Dermis microvascular lymphatic vessel endothelial cell (primary cell): Measurements from ENCODE around the gene AJAP1. TPM values are rescaled to one million over a fixed set of nuclear protein-coding genes. Genes with fewer than 3 reads are reported as not detected.

Experiments
- DNase-seq, 2 donors: peaks; one replicate each; pipeline versions ENCODE4 v3.0.0 to v3.0.0-alpha.2; 2010; ENCODE audit warnings: low read depth in 2 of 2
- total RNA-seq: library from RNA; depleted of rRNA; stranded (reverse); fragments of >200 nt; gene quantifications from 2 replicates; pipeline ENCODE4 v1.2.1, GENCODE V29; 2014

Gene AJAP1
- total RNA-seq, 1 donor from 2014 or later: under 0.01 TPM

GRCh38 chr1:4681026-4681425, 26.6 kb downstream of the AJAP1 start:
- DNase-seq: no peak

GRCh38 chr1:4682607-4683220, 28.3 kb downstream of the AJAP1 start:
- DNase-seq: no peak

GRCh38 chr1:4684136-4684535, 29.7 kb downstream of the AJAP1 start:
- no peak for DNase-seq

- no peak for DNase-seq
These were observed 30.6 kb downstream of the AJAP1 start for GRCh38 chr1:4684864-4685522.

GRCh38 chr1:4685523-4685865, 31.1 kb downstream of the AJAP1 start:
- DNase-seq: no peak

- no peak for DNase-seq
These were observed 33.5 kb downstream of the AJAP1 start for GRCh38 chr1:4687943-4688342.

- no peak for DNase-seq
These were observed 35.0 kb downstream of the AJAP1 start for GRCh38 chr1:4689271-4689935.

- DNase-seq: no peak
These were observed 35.7 kb downstream of the AJAP1 start for GRCh38 chr1:4689941-4690635.

GRCh38 chr1:4690951-4691675, 36.7 kb downstream of the AJAP1 start:
- DNase-seq: no peak

GRCh38 chr1:4691766-4692405, 37.5 kb downstream of the AJAP1 start:
- no peak for DNase-seq

- DNase-seq: no peak
These were observed 38.0 kb downstream of the AJAP1 start for GRCh38 chr1:4692437-4692836.

- DNase-seq: no peak
These were observed 38.9 kb downstream of the AJAP1 start for GRCh38 chr1:4693331-4693730.

GRCh38 chr1:4693891-4694290, 39.5 kb downstream of the AJAP1 start:
- no peak for DNase-seq

GRCh38 chr1:4694492-4694891, 40.1 kb downstream of the AJAP1 start:
- no peak for DNase-seq

GRCh38 chr1:4695241-4695640, 40.8 kb downstream of the AJAP1 start:
- DNase-seq: no peak

- DNase-seq: no peak
These were observed 41.8 kb downstream of the AJAP1 start for GRCh38 chr1:4696161-4696745.

GRCh38 chr1:4696753-4697152, 42.3 kb downstream of the AJAP1 start:
- DNase-seq: no peak

- no peak for DNase-seq
These were observed 43.4 kb downstream of the AJAP1 start for GRCh38 chr1:4697801-4698200.

GRCh38 chr1:4698911-4699310, 44.5 kb downstream of the AJAP1 start:
- no peak for DNase-seq

- DNase-seq: no peak
These were observed 45.2 kb downstream of the AJAP1 start for GRCh38 chr1:4699376-4700301.
